ENCODE results near the gene SUFU.

The SUFU gene

GRCh38 chr10:102545265-102545871 lies 41.6 kb downstream of the SUFU start:
- H3K9me3 Mint-ChIP-seq, result no peaks in the 10 kb centered on the region
- no peak overlapping the region for H3K4me3 Mint-ChIP-seq
- peaks cover 6% of the 10 kb centered on the region for H3K36me3 Mint-ChIP-seq (ENCODE audit: low read depth)
- no peak overlapping the region for H3K27ac Mint-ChIP-seq
- peaks cover 11% of the 10 kb centered on the region for H3K4me1 Mint-ChIP-seq (ENCODE audit: low read depth)
- H3K27me3 Mint-ChIP-seq, result no peaks in the 10 kb centered on the region

DNA sequence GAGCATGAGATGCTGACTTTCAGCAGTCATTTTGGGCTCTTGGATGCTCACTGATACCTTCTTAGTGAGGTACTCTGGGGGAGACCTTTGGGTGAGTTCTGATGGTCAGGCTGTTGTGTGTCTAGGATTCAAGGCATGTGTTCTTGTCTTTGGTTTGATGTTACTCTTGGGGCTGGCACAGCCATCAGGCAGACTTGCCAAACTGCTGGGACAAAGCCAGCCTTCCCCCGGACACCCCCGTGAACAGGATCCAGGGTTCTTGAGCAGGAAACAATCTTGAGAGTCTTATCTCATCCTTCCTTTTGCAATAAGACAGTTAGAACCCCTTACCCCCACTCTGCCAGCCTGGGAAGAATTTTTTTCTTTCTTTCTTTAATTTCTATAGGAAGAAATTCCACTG lies 42.2 kb downstream of the SUFU start:
- no peaks in the 10 kb centered on the region for H3K27me3 Mint-ChIP-seq
- peaks cover 11% of the 10 kb centered on the region for H3K4me1 Mint-ChIP-seq (ENCODE audit: low read depth)
- peaks cover 12% of the 10 kb centered on the region for H3K36me3 Mint-ChIP-seq (ENCODE audit: low read depth)
- H3K4me3 Mint-ChIP-seq, result no peak overlapping the region
- no peak overlapping the region for H3K27ac Mint-ChIP-seq
- H3K9me3 Mint-ChIP-seq, result no peaks in the 10 kb centered on the region

- Mint-ChIP-seq H3K27ac (no peak overlapping the region), H3K9me3 (no peaks in the 10 kb centered on the region), H3K27me3 (no peaks in the 10 kb centered on the region), H3K4me3 (no peak overlapping the region), H3K36me3 (ENCODE audit: low read depth) (peaks cover 13% of the 10 kb centered on the region), H3K4me1 (ENCODE audit: low read depth) (peaks cover 11% of the 10 kb centered on the region)
Measured at GRCh38 chr10:102546606-102547320, 43.0 kb downstream of the SUFU start.

GRCh38 chr10:102549549-102549948 lies 45.8 kb downstream of the SUFU start:
- Mint-ChIP-seq H3K4me3 (no peak overlapping the region), H3K27me3 (no peaks in the 10 kb centered on the region), H3K4me1 (ENCODE audit: low read depth) (peaks cover 3% of the 10 kb centered on the region), H3K9me3 (no peaks in the 10 kb centered on the region), H3K27ac (no peak overlapping the region), H3K36me3 (ENCODE audit: low read depth) (peaks cover 25% of the 10 kb centered on the region)

DNA sequence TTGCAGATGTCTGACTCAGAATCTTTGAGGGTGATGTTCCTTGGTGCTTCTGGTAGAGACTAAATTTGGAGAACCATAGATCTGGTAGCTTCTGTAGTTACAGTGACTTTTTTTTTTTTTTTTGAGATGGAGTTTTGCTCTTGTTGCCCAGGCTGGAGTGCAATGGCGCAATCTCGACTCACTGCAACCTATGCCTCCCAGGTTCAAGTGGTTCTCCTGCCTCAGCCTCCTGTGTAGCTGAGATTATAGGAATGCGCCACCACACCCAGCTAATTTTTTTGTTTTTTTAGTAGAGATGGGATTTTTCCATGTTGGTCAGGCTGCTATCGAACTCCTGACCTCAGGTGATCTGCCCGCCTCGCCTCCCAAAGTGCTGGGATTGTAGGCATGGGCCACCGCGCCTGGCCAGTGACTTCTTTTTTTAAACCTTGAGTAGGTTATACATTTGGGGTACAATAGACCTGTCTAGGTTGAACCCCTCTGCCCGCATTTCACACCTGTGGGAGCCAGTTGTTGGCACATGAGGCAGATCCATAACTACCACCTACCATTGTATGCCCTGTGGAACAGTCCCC lies 47.0 kb downstream of the SUFU start:
- Mint-ChIP-seq H3K27ac (no peak overlapping the region), H3K4me1 (ENCODE audit: low read depth) (no peaks in the 10 kb centered on the region), H3K4me3 (no peak overlapping the region), H3K36me3 (ENCODE audit: low read depth) (peaks cover 26% of the 10 kb centered on the region), H3K9me3 (no peaks in the 10 kb centered on the region), H3K27me3 (no peaks in the 10 kb centered on the region)

GRCh38 chr10:102552533-102552932 lies 48.8 kb downstream of the SUFU start:
- Mint-ChIP-seq H3K9me3 (no peaks in the 10 kb centered on the region), H3K4me3 (no peak overlapping the region), H3K36me3 (ENCODE audit: low read depth) (peaks cover 26% of the 10 kb centered on the region), H3K27me3 (no peaks in the 10 kb centered on the region), H3K27ac (no peak overlapping the region), H3K4me1 (ENCODE audit: low read depth) (no peaks in the 10 kb centered on the region)

- Mint-ChIP-seq H3K9me3 (no peaks in the 10 kb centered on the region), H3K4me1 (ENCODE audit: low read depth) (no peaks in the 10 kb centered on the region), H3K27me3 (no peaks in the 10 kb centered on the region), H3K27ac (no peak overlapping the region), H3K4me3 (no peak overlapping the region), H3K36me3 (ENCODE audit: low read depth) (peaks cover 26% of the 10 kb centered on the region)
Measured at GRCh38 chr10:102553771-102554170, 50.0 kb downstream of the SUFU start.

DNA sequence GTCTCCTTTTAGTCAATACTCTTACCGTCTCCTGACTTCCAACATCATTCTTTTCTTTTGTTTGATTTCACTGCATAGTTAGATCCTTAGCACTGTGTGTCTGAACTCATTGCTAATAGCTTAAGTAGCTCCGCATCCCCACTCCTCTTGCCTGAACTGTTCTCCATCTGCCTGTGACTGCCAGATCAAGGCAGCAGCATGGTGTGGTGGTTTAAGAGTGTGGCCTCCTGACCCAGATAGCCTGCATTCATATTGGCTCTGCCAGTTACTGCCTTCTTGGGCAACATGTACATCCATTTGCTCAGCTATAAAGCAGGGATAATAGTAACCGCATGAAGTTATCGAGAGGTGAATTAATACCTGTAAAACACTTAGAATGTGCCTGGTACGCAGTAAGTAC lies 50.8 kb downstream of the SUFU start:
- Mint-ChIP-seq H3K9me3 (no peaks in the 10 kb centered on the region), H3K4me1 (ENCODE audit: low read depth) (no peaks in the 10 kb centered on the region), H3K27ac (no peak overlapping the region), H3K4me3 (no peak overlapping the region), H3K36me3 (ENCODE audit: low read depth) (peaks cover 26% of the 10 kb centered on the region), H3K27me3 (no peaks in the 10 kb centered on the region)

DNA sequence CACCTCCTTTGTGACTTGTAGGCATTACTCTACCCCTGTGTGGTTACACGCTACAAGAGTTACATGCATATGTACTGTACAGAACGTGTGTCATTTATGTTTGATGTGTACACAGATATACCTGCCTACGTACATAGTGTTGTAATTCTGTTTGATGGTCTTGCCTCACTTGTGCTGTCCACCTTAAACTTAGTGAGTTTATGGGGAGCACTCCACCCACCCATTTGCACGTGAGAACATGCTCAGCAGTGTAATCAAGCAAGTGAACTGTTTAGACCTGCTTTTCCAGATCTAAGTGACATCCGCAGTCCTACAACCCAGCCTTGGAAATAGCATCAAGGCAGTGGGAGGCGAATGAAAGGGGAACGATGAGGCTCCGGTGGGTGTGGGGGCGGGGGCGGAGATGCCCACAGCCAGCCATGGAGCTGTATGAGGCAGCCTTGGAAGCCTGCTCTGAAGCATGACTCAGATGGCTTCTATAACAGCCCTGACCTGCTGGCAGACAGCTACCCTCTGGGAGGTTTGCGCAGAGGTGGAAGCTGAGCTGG lies 52.1 kb downstream of the SUFU start:
- Mint-ChIP-seq H3K36me3 (ENCODE audit: low read depth) (peaks cover 15% of the 10 kb centered on the region), H3K9me3 (no peaks in the 10 kb centered on the region), H3K27me3 (no peaks in the 10 kb centered on the region), H3K4me1 (ENCODE audit: low read depth) (no peaks in the 10 kb centered on the region), H3K4me3 (no peak overlapping the region), H3K27ac (no peak overlapping the region)

DNA sequence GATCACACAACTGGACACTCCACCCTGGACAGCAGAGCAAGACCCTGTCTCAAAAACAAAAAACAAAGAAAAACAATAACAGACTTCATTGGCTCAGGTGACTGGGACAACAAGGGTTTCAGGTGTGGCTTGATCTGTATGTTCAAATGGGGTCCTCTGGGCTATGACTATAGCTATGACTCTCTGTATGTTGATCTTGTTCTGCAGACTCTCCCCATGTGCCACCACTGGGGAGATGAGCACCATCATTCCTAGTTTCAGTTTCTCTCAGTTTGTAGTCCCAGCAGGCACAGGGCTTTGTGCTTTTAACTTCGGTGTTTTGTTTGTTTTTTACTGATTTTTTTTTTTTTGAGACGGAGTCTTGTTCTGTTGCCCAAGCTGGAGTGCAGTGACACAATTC lies 53.8 kb downstream of the SUFU start:
- no peaks in the 10 kb centered on the region for H3K9me3 Mint-ChIP-seq
- H3K4me3 Mint-ChIP-seq, result no peak overlapping the region
- H3K36me3 Mint-ChIP-seq (ENCODE audit: low read depth), result peaks cover 6% of the 10 kb centered on the region
- no peaks in the 10 kb centered on the region for H3K4me1 Mint-ChIP-seq (ENCODE audit: low read depth)
- H3K27ac Mint-ChIP-seq, result no peak overlapping the region
- H3K27me3 Mint-ChIP-seq, result no peaks in the 10 kb centered on the region

GRCh38 chr10:102559764-102560163 lies 56.0 kb downstream of the SUFU start:
- H3K27ac Mint-ChIP-seq, result no peak overlapping the region
- no peak overlapping the region for H3K4me3 Mint-ChIP-seq

GRCh38 chr10:102564209-102564834 lies 60.5 kb downstream of the SUFU start:
- H3K36me3 Mint-ChIP-seq (ENCODE audit: low read depth), result no peaks in the 10 kb centered on the region
- no peak overlapping the region for H3K27ac Mint-ChIP-seq
- H3K4me1 Mint-ChIP-seq (ENCODE audit: low read depth), result no peaks in the 10 kb centered on the region
- no peaks in the 10 kb centered on the region for H3K27me3 Mint-ChIP-seq
- no peaks in the 10 kb centered on the region for H3K9me3 Mint-ChIP-seq
- no peak overlapping the region for H3K4me3 Mint-ChIP-seq

More at GRCh38 chr10:102559764-102560163, 56.0 kb downstream of the SUFU start:
- no peaks in the 10 kb centered on the region for H3K27me3 Mint-ChIP-seq
- no peaks in the 10 kb centered on the region for H3K36me3 Mint-ChIP-seq (ENCODE audit: low read depth)
- H3K4me1 Mint-ChIP-seq (ENCODE audit: low read depth), result no peaks in the 10 kb centered on the region
- no peaks in the 10 kb centered on the region for H3K9me3 Mint-ChIP-seq

- Mint-ChIP-seq H3K27me3 (no peaks in the 10 kb centered on the region), H3K4me3 (no peak overlapping the region), H3K4me1 (ENCODE audit: low read depth) (no peaks in the 10 kb centered on the region), H3K27ac (no peak overlapping the region), H3K9me3 (no peaks in the 10 kb centered on the region), H3K36me3 (ENCODE audit: low read depth) (no peaks in the 10 kb centered on the region)
Measured at GRCh38 chr10:102565793-102566192, 62.0 kb downstream of the SUFU start.

DNA sequence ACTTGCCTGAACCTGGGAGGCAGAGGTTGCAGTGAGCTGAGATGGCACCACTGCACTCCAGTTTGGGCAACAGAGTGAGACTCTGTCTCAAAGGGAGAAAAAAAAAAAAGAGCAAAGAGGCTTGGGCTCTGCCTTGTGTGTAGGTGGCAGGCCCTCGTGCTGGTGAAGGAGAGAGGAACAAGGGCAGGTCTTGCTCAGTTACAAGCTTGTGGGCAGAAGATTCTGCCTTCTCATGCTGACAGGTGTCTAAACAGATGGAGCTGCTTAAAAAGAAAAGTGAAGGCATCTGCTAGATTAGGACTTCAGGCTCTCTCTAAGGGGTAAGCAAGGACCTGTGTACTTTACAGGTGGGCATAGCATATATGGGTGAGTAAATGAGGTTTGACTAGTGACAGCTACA lies 75.0 kb downstream of the SUFU start:
- Mint-ChIP-seq H3K4me3 (no peak overlapping the region), H3K4me1 (ENCODE audit: low read depth) (no peaks in the 10 kb centered on the region), H3K9me3 (no peaks in the 10 kb centered on the region), H3K27ac (no peak overlapping the region), H3K36me3 (ENCODE audit: low read depth) (no peaks in the 10 kb centered on the region), H3K27me3 (no peaks in the 10 kb centered on the region)

GRCh38 chr10:102579328-102579727 lies 75.6 kb downstream of the SUFU start:
- H3K27me3 Mint-ChIP-seq, result no peaks in the 10 kb centered on the region
- no peaks in the 10 kb centered on the region for H3K4me1 Mint-ChIP-seq (ENCODE audit: low read depth)
- H3K9me3 Mint-ChIP-seq, result no peaks in the 10 kb centered on the region
- no peaks in the 10 kb centered on the region for H3K36me3 Mint-ChIP-seq (ENCODE audit: low read depth)
- H3K4me3 Mint-ChIP-seq, result no peak overlapping the region
- H3K27ac Mint-ChIP-seq, result no peak overlapping the region
